GM21528 (cell line): Measurements from ENCODE around the gene HOXD9.

Experiments
- ATAC-seq: cut with Tn5 transposase; IDR thresholded peaks from one replicate; pipeline ENCODE4 v1.9.1; 2021; ENCODE audit warnings: mild to moderate bottlenecking, moderate library complexity; ENCODE audit not compliant: unreplicated experiment, low FRiP score

HOXD9 gene

GRCh38 chr2:176135035-176135440 lies 12.5 kb downstream of the HOXD9 start:
- no peak for ATAC-seq

GRCh38 chr2:176136374-176137251 lies 14.1 kb downstream of the HOXD9 start:
- ATAC-seq, result no peak

GRCh38 chr2:176137252-176137580 lies 14.7 kb downstream of the HOXD9 start:
- no peak for ATAC-seq

- no peak for ATAC-seq
Measured at GRCh38 chr2:176137906-176138305, 15.4 kb downstream of the HOXD9 start.

- ATAC-seq, result no peak
Measured at GRCh38 chr2:176138526-176138922, 16.0 kb downstream of the HOXD9 start.

GRCh38 chr2:176138923-176139660 lies 16.6 kb downstream of the HOXD9 start:
- ATAC-seq, result no peak

GRCh38 chr2:176139661-176140512 lies 17.4 kb downstream of the HOXD9 start:
- ATAC-seq, result no peak

- peak; percentile 95 for ATAC-seq
Measured at GRCh38 chr2:176140513-176141317, 18.2 kb downstream of the HOXD9 start.

- ATAC-seq, result no peak
Measured at GRCh38 chr2:176142281-176142680, 19.8 kb downstream of the HOXD9 start.

GRCh38 chr2:176145085-176145969 lies 22.8 kb downstream of the HOXD9 start:
- no peak for ATAC-seq

- ATAC-seq, result no peak
Measured at GRCh38 chr2:176146101-176146500, 23.6 kb downstream of the HOXD9 start.

GRCh38 chr2:176146645-176147044 lies 24.1 kb downstream of the HOXD9 start:
- no peak for ATAC-seq

GRCh38 chr2:176147210-176147799 lies 24.8 kb downstream of the HOXD9 start:
- no peak for ATAC-seq

GRCh38 chr2:176147800-176148496 lies 25.4 kb downstream of the HOXD9 start:
- no peak for ATAC-seq

GRCh38 chr2:176148751-176149421 lies 26.4 kb downstream of the HOXD9 start:
- no peak for ATAC-seq

GRCh38 chr2:176149481-176149938 lies 27.0 kb downstream of the HOXD9 start:
- no peak for ATAC-seq

GRCh38 chr2:176149939-176150583 lies 27.5 kb downstream of the HOXD9 start:
- no peak for ATAC-seq
